Right lobe of liver (tissue), 6 donors: ENCODE results near the gene RNF157. TPM values are rescaled to one million over a fixed set of nuclear protein-coding genes. Genes with fewer than 3 reads are reported as not detected.

ENCODE experiments used
- ATAC-seq, 4 donors: fragments of 200-7000 bp; cut with Tn5 transposase; one replicate each; pipeline ENCODE4 v1.9.1; 2020; ENCODE audit warnings: mild to moderate bottlenecking in 4 of 4, moderate library complexity in 4 of 4
- DNase-seq, 3 donors: peaks; one replicate each; pipeline ENCODE4 v3.0.0-alpha.2; 2020
- H3K27ac ChIP-seq, 3 donors: fragments of 200-600 bp; one replicate each; pipeline ENCODE4 v1.8.0; 2022
- H3K27me3 ChIP-seq, 2 donors: fragments of 200-600 bp; one replicate each; pipeline ENCODE4 v1.8.0; 2022
- H3K36me3 ChIP-seq, 4 donors: fragments of 200-600 bp; sonication (generic) in 1 of 4; one replicate each; pipeline versions ENCODE4 v1.5.1 to v1.8.0; 2017 to 2022; ENCODE audit warnings: control low read depth in 1 of 4
- H3K4me1 ChIP-seq, 4 donors: fragments of 200-600 bp; sonication (generic) in 1 of 4; one replicate each; pipeline versions ENCODE4 v1.5.1 to v1.8.0; 2017 to 2022; ENCODE audit warnings: control low read depth in 1 of 4
- H3K4me3 ChIP-seq, 3 donors: fragments of 200-600 bp; one replicate each; pipeline ENCODE4 v1.8.0; 2022
- H3K9me3 ChIP-seq, 4 donors: fragments of 200-600 bp; sonication (generic) in 1 of 4; one replicate each; pipeline versions ENCODE4 v1.5.1 to v1.8.0; 2017 to 2022; ENCODE audit warnings: control low read depth in 1 of 4
- CTCF ChIP-seq, 4 donors: fragments of 200-600 bp in 3 of 4; fragments of 450-650 bp in 1 of 4; IDR thresholded peaks; one replicate each; pipeline versions ENCODE4 v1.5.1 to v1.8.0; 2016 to 2022; ENCODE audit warnings: antibody characterized with exemption in 4 of 4, mild to moderate bottlenecking in 2 of 4
- POLR2A ChIP-seq: fragments of 450-650 bp; IDR thresholded peaks from one replicate; pipeline ENCODE4 v1.6.1; 2017; ENCODE audit warnings: antibody characterized with exemption, mild to moderate bottlenecking
- WGBS: methylation state at CpG from one replicate; pipeline ENCODE4 v1.1.6; 2018; ENCODE audit warnings: low coverage, low lambda C conversion rate; ENCODE audit not compliant: insufficient coverage; ENCODE audit errors: missing lambda C conversion rate; 5-methylcytosine and 5-hydroxymethylcytosine counted together
- intact Hi-C, 2 donors: fragments of 100-400 bp; cut with DNase I; formaldehyde crosslinking; loops; one replicate each; pipeline versions ENCODE4 v1.11.2 to v1.14.1; 2022
- total RNA-seq, 6 experiments: library from RNA; depleted of rRNA in 2 of 6; stranded (reverse); fragments of >200 nt in 2 of 6; fragmentation: NEBNext Ultra II Directional in 3 of 6; extraction: Animal tissue kit (Norgen Biotek cat#: 25700) in 3 of 6; gene quantifications; one replicate each; pipeline versions ENCODE4 v1.1.0 to v1.2.4, GENCODE V29; 2016 to 2023
- donor health status: DM: no; HTN: yes; CAD: no.
- donor health status: DM: no; HTN: no; CAD: no.
- donor health status: DM: no; HTN: no; CAD: no.
- donor health status: DM: no; HTN: yes; CAD: no.
- donor health status: DM: no; HTN: yes; CAD: no.

The RNF157 gene
- total RNA-seq, 6 experiments from 2014 or later = 0.39 to 14.5 (median 6.0) TPM

- no peak for ATAC-seq
- intact Hi-C loops = no loop called here
- Histone ChIP-seq H3K4me1 (no peaks in the 10 kb centered on the region), H3K4me3 (no peak overlapping the region), H3K36me3 (no peaks in the 10 kb centered on the region), H3K27ac (no peak overlapping the region), H3K27me3 (no peaks in the 10 kb centered on the region), H3K9me3 (no peaks in the 10 kb centered on the region)
- no peak for DNase-seq
- no peak for TF ChIP-seq CTCF (IDR thresholded peaks at IDR 0.05)
- TF ChIP-seq POLR2A = no peak
- 83% methylated on average over 2 of the region's 2 CpGs for WGBS
Observed at GRCh38 chr17:76164331-76164730, 76.0 kb downstream of the RNF157 start.

GRCh38 chr17:76163919-76164318 is 76.4 kb downstream of the RNF157 start:
- H3K9me3 ChIP-seq = no peaks in the 10 kb centered on the region
- H3K27ac ChIP-seq = no peak overlapping the region
- no peak for TF ChIP-seq CTCF (IDR thresholded peaks at IDR 0.05)
- no peak for TF ChIP-seq POLR2A
- H3K4me1 ChIP-seq = no peaks in the 10 kb centered on the region
- DNase-seq = no peak
- WGBS = 86% methylated on average over 4 of the region's 4 CpGs
- intact Hi-C loops = no loop called here
- ATAC-seq = no peak
- H3K27me3 ChIP-seq = no peaks in the 10 kb centered on the region
- H3K4me3 ChIP-seq = no peak overlapping the region
- no peaks in the 10 kb centered on the region for H3K36me3 ChIP-seq

- no peak for TF ChIP-seq POLR2A
- TF ChIP-seq CTCF (IDR thresholded peaks at IDR 0.05) = no peak
Observed at GRCh38 chr17:76161619-76162266, 78.5 kb downstream of the RNF157 start.

GRCh38 chr17:76160896-76161528 is 79.3 kb downstream of the RNF157 start:
- WGBS = 54% methylated on average over 8 of the region's 8 CpGs
- Histone ChIP-seq H3K4me1 (no peaks in the 10 kb centered on the region), H3K4me3 (no peak overlapping the region), H3K27me3 (no peaks in the 10 kb centered on the region), H3K27ac (no peak overlapping the region), H3K9me3 (no peaks in the 10 kb centered on the region), H3K36me3 (no peaks in the 10 kb centered on the region)
- intact Hi-C loops = no loop called here
- ATAC-seq = peak in 3 of 4 donors; percentile 43 to 56 (median 43)
- DNase-seq = no peak
- TF ChIP-seq CTCF (IDR thresholded peaks at IDR 0.05) (no peak), POLR2A (no peak)

More at GRCh38 chr17:76161619-76162266, 78.5 kb downstream of the RNF157 start:
- DNase-seq (no peak), ATAC-seq (peak in 1 of 4 donors; percentile 18)
- intact Hi-C loops = no loop called here
- Histone ChIP-seq H3K4me3 (no peak overlapping the region), H3K9me3 (no peaks in the 10 kb centered on the region), H3K36me3 (no peaks in the 10 kb centered on the region), H3K4me1 (no peaks in the 10 kb centered on the region), H3K27ac (no peak overlapping the region), H3K27me3 (no peaks in the 10 kb centered on the region)
- WGBS = 83% methylated on average over 18 of the region's 20 CpGs
